ENCODE data around the gene PRKN. TPM values are rescaled to one million over a fixed set of nuclear protein-coding genes. Genes with fewer than 3 reads are reported as not detected.

The PRKN gene
- total RNA-seq, 4 donors from 2014 or later, result 4.5 to 12.3 (median 9.0) TPM

DNA sequence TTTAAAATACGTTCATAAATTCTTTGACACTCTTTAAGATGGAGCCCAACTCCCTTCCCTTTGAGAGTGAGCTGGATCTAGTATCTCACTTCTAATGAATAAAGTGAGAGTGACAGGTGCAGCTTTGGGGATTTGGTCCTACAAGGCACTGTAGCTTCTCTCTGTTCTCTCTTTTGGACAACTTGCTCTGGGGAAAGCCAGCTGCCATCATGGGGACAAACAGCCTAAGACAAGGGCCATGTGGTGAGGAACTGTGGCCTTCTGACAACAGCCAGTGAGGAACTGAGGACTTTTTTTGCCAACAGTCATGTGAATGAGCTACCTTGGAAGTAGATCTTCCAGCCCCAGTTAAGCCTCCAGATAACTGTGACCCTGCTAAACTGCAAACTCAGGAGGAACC is 1180.9 kb downstream of the PRKN start:
- TF ChIP-seq POLR2AphosphoS5 (IDR thresholded peaks at IDR 0.05) (no peak), EP300 (IDR thresholded peaks at IDR 0.05; ENCODE audit: low read depth) (no peak), POLR2A (IDR thresholded peaks at IDR 0.05) (no peak)
- TF ChIP-seq, protein P1, sequence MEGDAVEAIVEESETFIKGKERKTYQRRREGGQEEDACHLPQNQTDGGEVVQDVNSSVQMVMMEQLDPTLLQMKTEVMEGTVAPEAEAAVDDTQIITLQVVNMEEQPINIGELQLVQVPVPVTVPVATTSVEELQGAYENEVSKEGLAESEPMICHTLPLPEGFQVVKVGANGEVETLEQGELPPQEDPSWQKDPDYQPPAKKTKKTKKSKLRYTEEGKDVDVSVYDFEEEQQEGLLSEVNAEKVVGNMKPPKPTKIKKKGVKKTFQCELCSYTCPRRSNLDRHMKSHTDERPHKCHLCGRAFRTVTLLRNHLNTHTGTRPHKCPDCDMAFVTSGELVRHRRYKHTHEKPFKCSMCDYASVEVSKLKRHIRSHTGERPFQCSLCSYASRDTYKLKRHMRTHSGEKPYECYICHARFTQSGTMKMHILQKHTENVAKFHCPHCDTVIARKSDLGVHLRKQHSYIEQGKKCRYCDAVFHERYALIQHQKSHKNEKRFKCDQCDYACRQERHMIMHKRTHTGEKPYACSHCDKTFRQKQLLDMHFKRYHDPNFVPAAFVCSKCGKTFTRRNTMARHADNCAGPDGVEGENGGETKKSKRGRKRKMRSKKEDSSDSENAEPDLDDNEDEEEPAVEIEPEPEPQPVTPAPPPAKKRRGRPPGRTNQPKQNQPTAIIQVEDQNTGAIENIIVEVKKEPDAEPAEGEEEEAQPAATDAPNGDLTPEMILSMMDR (IDR thresholded peaks at IDR 0.05), result no peak
- DNase-seq, result no peak
- no peaks in the 10 kb centered on the region for H3K4me1 ChIP-seq
- intact Hi-C loops (cut with DNase I; ENCODE audit: low total_unique reads) (no loop called here), in situ Hi-C loops (cut with MboI; ENCODE audit: low pct_ligation_motif_present in 1 of 4, low pct_unique_long_range_greater_than_20kb in 1 of 4, low sequenced_read_pairs in 3 of 4) (no loop called here)
- H3K27me3 ChIP-seq, result no peaks in the 10 kb centered on the region
- H3K27ac ChIP-seq, result no peak overlapping the region
- no peaks in the 10 kb centered on the region for H3K9me3 ChIP-seq
- 89 to 100% methylated on average over 1 of the region's 1 CpG for WGBS, 2 donors (ENCODE audit: low coverage in 1 of 2)
- H3K36me3 ChIP-seq, result no peaks in the 10 kb centered on the region
- H3K4me3 ChIP-seq, result no peak overlapping the region

DNA sequence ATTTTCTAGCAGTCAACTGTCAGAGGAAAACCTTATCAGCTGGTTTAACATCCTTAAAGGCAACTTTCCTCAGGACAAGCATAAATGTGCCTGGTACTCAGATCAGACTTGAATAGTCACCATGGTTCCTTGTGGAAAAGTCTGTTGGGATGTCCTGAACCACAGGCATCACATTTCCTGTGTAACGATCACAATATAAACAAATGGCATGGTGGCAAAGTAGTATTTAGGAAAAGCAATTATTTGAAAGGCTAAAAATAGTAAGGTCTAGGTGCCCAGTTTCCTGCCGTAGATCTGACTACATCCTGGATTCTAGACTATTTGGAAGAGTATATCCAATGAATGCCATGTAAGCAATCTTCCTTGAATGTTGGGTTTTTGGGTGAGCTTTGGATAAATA is 1181.8 kb downstream of the PRKN start:
- in situ Hi-C loops (cut with MboI; ENCODE audit: low pct_ligation_motif_present in 1 of 4, low pct_unique_long_range_greater_than_20kb in 1 of 4, low sequenced_read_pairs in 3 of 4), result no loop called here
- H3K9me3 ChIP-seq, result no peaks in the 10 kb centered on the region
- intact Hi-C loops (cut with DNase I; ENCODE audit: low total_unique reads), result no loop called here
- H3K4me3 ChIP-seq, result no peak overlapping the region
- TF ChIP-seq, protein P1 (IDR thresholded peaks at IDR 0.05), result no peak
- TF ChIP-seq EP300 (IDR thresholded peaks at IDR 0.05; ENCODE audit: low read depth) (no peak), POLR2AphosphoS5 (IDR thresholded peaks at IDR 0.05) (no peak), POLR2A (IDR thresholded peaks at IDR 0.05) (no peak)
- 50 to 53% methylated on average over 2 of the region's 2 CpGs for WGBS, 2 donors (ENCODE audit: low coverage in 1 of 2)
- H3K27ac ChIP-seq, result no peak overlapping the region
- H3K36me3 ChIP-seq, result no peaks in the 10 kb centered on the region
- no peak for DNase-seq
- H3K4me1 ChIP-seq, result no peaks in the 10 kb centered on the region
- no peaks in the 10 kb centered on the region for H3K27me3 ChIP-seq

DNA sequence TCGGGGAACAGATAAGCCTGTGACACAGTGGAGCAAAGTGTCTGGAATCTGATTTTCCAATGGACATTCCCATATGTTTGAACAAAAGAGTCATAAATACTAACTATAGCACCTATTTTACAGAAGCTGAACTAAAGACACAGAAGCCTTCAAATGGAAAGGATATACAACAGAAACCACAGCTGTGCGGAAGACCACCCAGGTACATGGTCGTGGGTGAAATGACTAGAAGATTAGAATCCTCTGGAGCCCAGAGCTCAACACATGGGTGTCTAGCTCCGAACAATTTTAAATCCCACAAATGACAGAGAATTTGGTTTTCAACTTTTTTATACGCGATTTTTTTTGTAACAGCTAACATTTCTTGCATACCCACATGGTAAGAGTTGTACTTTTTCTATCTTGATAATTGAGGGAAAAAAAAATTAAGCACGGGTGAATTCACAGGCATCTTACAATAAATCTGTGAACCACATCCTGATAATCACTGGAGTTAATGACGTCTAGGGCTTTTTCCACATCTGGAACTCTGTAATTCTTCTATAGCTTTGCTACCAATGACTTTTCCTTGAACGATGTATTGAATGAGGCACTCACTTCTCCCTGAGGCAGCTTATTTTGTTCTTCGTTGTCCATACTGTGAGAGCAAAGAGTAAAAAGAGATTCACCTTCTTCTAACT is 1182.6 kb downstream of the PRKN start:
- no peaks in the 10 kb centered on the region for H3K4me1 ChIP-seq
- TF ChIP-seq EP300 (IDR thresholded peaks at IDR 0.05; ENCODE audit: low read depth) (no peak), POLR2A (IDR thresholded peaks at IDR 0.05) (no peak), POLR2AphosphoS5 (IDR thresholded peaks at IDR 0.05) (no peak)
- TF ChIP-seq, protein P1 (IDR thresholded peaks at IDR 0.05), result no peak
- no peak overlapping the region for H3K4me3 ChIP-seq
- no peaks in the 10 kb centered on the region for H3K9me3 ChIP-seq
- H3K27me3 ChIP-seq, result no peaks in the 10 kb centered on the region
- no peak overlapping the region for H3K27ac ChIP-seq
- intact Hi-C loops (cut with DNase I; ENCODE audit: low total_unique reads) (no loop called here), in situ Hi-C loops (cut with MboI; ENCODE audit: low pct_ligation_motif_present in 1 of 4, low pct_unique_long_range_greater_than_20kb in 1 of 4, low sequenced_read_pairs in 3 of 4) (no loop called here)
- DNase-seq, result no peak
- 77 to 85% methylated on average over 8 to 10 of the region's 10 CpGs for WGBS, 2 donors (ENCODE audit: low coverage in 1 of 2)
- no peaks in the 10 kb centered on the region for H3K36me3 ChIP-seq

DNA sequence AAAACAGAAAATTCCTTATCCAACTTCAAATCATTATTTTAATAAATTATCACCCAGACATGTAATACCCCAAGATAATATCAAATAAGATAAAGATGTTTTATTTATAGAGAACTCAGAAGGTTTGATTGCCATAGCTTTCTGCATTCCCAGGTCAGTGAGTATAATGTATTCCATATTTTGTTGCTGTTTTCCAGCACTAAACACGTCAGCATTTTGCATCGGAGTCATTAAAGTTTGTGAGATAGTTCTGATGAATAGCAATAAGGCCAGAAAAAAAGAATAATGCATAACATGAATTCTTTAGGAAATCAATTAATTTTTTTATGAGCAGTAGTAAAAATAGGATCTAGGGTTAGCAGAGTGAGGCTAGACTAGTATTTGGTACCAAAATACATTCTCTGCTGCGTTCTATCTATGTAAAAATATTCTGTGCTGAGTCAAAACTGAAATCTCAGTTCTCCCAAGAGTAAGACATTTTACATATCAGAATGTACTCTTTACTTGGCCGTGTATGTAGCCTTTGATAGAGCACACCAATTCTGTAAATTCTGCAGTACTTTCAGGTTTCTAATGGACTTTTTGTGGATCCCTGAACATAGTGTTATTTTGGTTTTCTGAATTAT is 1183.8 kb downstream of the PRKN start:
- no peak overlapping the region for H3K4me3 ChIP-seq
- H3K9me3 ChIP-seq, result no peaks in the 10 kb centered on the region
- H3K36me3 ChIP-seq, result no peaks in the 10 kb centered on the region
- H3K27me3 ChIP-seq, result no peaks in the 10 kb centered on the region
- WGBS, 2 donors (ENCODE audit: low coverage in 1 of 2), result 73 to 77% methylated on average over 4 of the region's 4 CpGs
- no peaks in the 10 kb centered on the region for H3K4me1 ChIP-seq
- no peak for TF ChIP-seq POLR2AphosphoS5 (IDR thresholded peaks at IDR 0.05)
- TF ChIP-seq EP300 (IDR thresholded peaks at IDR 0.05; ENCODE audit: low read depth), result no peak
- TF ChIP-seq POLR2A (IDR thresholded peaks at IDR 0.05), result no peak
- TF ChIP-seq, protein P1 (IDR thresholded peaks at IDR 0.05), result no peak
- no peak overlapping the region for H3K27ac ChIP-seq
- in situ Hi-C loops (cut with MboI; ENCODE audit: low pct_ligation_motif_present in 1 of 4, low pct_unique_long_range_greater_than_20kb in 1 of 4, low sequenced_read_pairs in 3 of 4) (no loop called here), intact Hi-C loops (cut with DNase I; ENCODE audit: low total_unique reads) (no loop called here)
- no peak for DNase-seq
